C4-2B (cell line): Measurements from ENCODE around the gene MAMDC2.
"Not testable (repeated sequence)": the region's sequence is repeated elsewhere in the genome, so short reads cannot be mapped to it uniquely, and the experiment has no call there.

ENCODE experiments used
- CTCF ChIP-seq: fragments of 450-650 bp; conservative IDR thresholded peaks from 2 replicates; pipeline ENCODE4 v1.5.1; 2017; ENCODE audit warnings: mild to moderate bottlenecking
- ZFX ChIP-seq: fragments of 450-650 bp; IDR thresholded peaks from 2 replicates; pipeline ENCODE4 v1.6.1; 2017

GRCh38 chr9:70245952-70246351 is 202.3 kb downstream of the MAMDC2 start:
- not testable (repeated sequence) for TF ChIP-seq CTCF, ZFX
